ENCODE measurements around the gene CYTH1. TPM values are rescaled to one million over a fixed set of nuclear protein-coding genes. Genes with fewer than 3 reads are reported as not detected.

Gene CYTH1
- total RNA-seq, 1 experiment from 2014 or later = 34.3 TPM

DNA sequence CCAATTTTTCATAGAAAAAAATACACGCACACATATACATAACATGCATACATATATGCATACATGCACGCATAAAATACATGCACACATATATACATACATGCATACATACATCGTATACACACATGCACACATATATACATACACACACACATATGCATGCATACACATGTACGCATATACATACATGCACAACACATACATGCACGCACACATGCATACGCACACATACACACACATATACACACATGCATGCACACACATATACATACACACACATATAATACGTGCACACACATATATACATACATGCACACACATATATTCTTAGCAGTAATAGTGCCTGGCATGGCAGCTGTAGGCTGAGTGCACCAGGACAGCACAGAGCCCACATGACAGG lies 33.6 kb upstream of the CYTH1 start:
- intact Hi-C loops (cut with micrococcal nuclease) = no loop called here
- Histone ChIP-seq H3K4me1 (ENCODE audit: control insufficient read depth in 1 of 2, insufficient read depth in 2 of 2, low read length in 2 of 2) (no peaks in the 10 kb centered on the region), H2AFZ (ENCODE audit: low read depth, low read length, poor library complexity, severe bottlenecking) (no peak overlapping the region), H3K9me2 (ENCODE audit: insufficient read depth) (no peaks in the 10 kb centered on the region), H3K4me3 (replicated peaks in 1 of 2; ENCODE audit: low read depth in 1 of 2, low read length in 2 of 2) (no peak overlapping the region), H3K4me2 (ENCODE audit: low read length) (no peak overlapping the region), H3K36me3 (ENCODE audit: control insufficient read depth in 1 of 2, insufficient read depth in 2 of 2, low read length in 2 of 2) (peaks cover 86 to 96% of the 10 kb centered on the region in 2 experiments), H3K79me2 (ENCODE audit: insufficient read depth, low read length) (peaks cover 54% of the 10 kb centered on the region), H3K27ac (ENCODE audit: low read depth, low read length) (no peak overlapping the region), H4K20me1 (ENCODE audit: insufficient read depth) (0 out of 2 replicates have a peak, but pooled peaks cover 8% of the 10 kb centered on the region), H3K9me3 (ENCODE audit: control insufficient read depth in 1 of 2, insufficient read depth in 1 of 2, low read depth in 1 of 2, low read length in 2 of 2) (no peaks in the 10 kb centered on the region), H3K27me3 (ENCODE audit: insufficient read depth, low read length) (no peaks in the 10 kb centered on the region), H3K9ac (ENCODE audit: low read length) (no peak overlapping the region)
- TF ChIP-seq JUND (IDR thresholded peaks at IDR 0.05) (no peak), EGR1 (IDR thresholded peaks at IDR 0.05; ENCODE audit: low read depth) (no peak), EZH2 (IDR thresholded peaks at IDR 0.05) (no peak), POLR2A (IDR thresholded peaks at IDR 0.05; ENCODE audit: borderline replicate concordance, extremely low read depth, insufficient read depth, insufficient read length) (no peak), EZH2phosphoT487 (IDR thresholded peaks at IDR 0.05; ENCODE audit: borderline replicate concordance) (no peak), CBX3 (IDR thresholded peaks at IDR 0.05; ENCODE audit: low read depth) (no peak), TCF7L2 (IDR thresholded peaks at IDR 0.05; ENCODE audit: borderline replicate concordance, extremely low read depth, insufficient read depth, insufficient read length) (no peak), CEBPB (IDR thresholded peaks at IDR 0.05; ENCODE audit: low read depth) (no peak), RAD21 (IDR thresholded peaks at IDR 0.05; ENCODE audit: low read depth) (no peak)
- TF ChIP-seq, protein P1, sequence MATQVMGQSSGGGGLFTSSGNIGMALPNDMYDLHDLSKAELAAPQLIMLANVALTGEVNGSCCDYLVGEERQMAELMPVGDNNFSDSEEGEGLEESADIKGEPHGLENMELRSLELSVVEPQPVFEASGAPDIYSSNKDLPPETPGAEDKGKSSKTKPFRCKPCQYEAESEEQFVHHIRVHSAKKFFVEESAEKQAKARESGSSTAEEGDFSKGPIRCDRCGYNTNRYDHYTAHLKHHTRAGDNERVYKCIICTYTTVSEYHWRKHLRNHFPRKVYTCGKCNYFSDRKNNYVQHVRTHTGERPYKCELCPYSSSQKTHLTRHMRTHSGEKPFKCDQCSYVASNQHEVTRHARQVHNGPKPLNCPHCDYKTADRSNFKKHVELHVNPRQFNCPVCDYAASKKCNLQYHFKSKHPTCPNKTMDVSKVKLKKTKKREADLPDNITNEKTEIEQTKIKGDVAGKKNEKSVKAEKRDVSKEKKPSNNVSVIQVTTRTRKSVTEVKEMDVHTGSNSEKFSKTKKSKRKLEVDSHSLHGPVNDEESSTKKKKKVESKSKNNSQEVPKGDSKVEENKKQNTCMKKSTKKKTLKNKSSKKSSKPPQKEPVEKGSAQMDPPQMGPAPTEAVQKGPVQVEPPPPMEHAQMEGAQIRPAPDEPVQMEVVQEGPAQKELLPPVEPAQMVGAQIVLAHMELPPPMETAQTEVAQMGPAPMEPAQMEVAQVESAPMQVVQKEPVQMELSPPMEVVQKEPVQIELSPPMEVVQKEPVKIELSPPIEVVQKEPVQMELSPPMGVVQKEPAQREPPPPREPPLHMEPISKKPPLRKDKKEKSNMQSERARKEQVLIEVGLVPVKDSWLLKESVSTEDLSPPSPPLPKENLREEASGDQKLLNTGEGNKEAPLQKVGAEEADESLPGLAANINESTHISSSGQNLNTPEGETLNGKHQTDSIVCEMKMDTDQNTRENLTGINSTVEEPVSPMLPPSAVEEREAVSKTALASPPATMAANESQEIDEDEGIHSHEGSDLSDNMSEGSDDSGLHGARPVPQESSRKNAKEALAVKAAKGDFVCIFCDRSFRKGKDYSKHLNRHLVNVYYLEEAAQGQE (IDR thresholded peaks at IDR 0.05; ENCODE audit: low read depth) = no peak
- TF ChIP-seq, protein P2, sequence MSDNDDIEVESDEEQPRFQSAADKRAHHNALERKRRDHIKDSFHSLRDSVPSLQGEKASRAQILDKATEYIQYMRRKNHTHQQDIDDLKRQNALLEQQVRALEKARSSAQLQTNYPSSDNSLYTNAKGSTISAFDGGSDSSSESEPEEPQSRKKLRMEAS (IDR thresholded peaks at IDR 0.05) = no peak
- TF ChIP-seq, protein P3, sequence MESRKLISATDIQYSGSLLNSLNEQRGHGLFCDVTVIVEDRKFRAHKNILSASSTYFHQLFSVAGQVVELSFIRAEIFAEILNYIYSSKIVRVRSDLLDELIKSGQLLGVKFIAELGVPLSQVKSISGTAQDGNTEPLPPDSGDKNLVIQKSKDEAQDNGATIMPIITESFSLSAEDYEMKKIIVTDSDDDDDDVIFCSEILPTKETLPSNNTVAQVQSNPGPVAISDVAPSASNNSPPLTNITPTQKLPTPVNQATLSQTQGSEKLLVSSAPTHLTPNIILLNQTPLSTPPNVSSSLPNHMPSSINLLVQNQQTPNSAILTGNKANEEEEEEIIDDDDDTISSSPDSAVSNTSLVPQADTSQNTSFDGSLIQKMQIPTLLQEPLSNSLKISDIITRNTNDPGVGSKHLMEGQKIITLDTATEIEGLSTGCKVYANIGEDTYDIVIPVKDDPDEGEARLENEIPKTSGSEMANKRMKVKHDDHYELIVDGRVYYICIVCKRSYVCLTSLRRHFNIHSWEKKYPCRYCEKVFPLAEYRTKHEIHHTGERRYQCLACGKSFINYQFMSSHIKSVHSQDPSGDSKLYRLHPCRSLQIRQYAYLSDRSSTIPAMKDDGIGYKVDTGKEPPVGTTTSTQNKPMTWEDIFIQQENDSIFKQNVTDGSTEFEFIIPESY (IDR thresholded peaks at IDR 0.05; ENCODE audit: extremely low read depth, insufficient replicate concordance, low read length) = no peak
- no TSS peak for BruUV-seq (replicated peaks)
- DNase-seq (ENCODE audit: low read depth, low spot score) = no peak
- ChIA-PET CTCF (no interaction called here), POLR2A (no interaction called here), RAD21 (ENCODE audit: low non-redundant PET in 1 of 2, low total read pairs in 2 of 2, uncharacterized antibody in 2 of 2, unreplicated experiment in 2 of 2) (no interaction called here)
- 0 out of 2 replicates have a peak, but pooled peaks have one; percentile 27 for ATAC-seq

Measured in HCT116 (cell line).